H9 (cell line): ENCODE measurements around the gene NUDT22. TPM values are rescaled to one million over a fixed set of nuclear protein-coding genes. Genes with fewer than 3 reads are reported as not detected.

Experiments
- DNase-seq: peaks from one replicate; pipeline ENCODE4 v3.0.0-alpha.2; 2017
- H2AFZ ChIP-seq: one replicate; pipeline ENCODE4 v1.6.1; 2013; ENCODE audit warnings: mild to moderate bottlenecking, low read length, control low read depth, moderate library complexity
- H2AK5ac ChIP-seq: 2 replicates; pipeline ENCODE4 v1.6.1; 2013; ENCODE audit warnings: low read length, control low read depth, mixed read lengths; ENCODE audit not compliant: insufficient read length
- H2BK120ac ChIP-seq: one replicate; pipeline ENCODE4 v1.6.1; 2013; ENCODE audit warnings: low read depth, mild to moderate bottlenecking, low read length, control low read depth, inconsistent platforms; ENCODE audit not compliant: poor library complexity, severe bottlenecking
- H2BK12ac ChIP-seq: 2 replicates; pipeline ENCODE4 v1.6.1; 2013; ENCODE audit warnings: low read length, control low read depth, mixed read lengths, low read depth; ENCODE audit not compliant: insufficient read length
- H2BK15ac ChIP-seq: 2 replicates; pipeline ENCODE4 v1.6.1; 2013; ENCODE audit warnings: low read depth, low read length, control low read depth
- H2BK20ac ChIP-seq: one replicate; pipeline ENCODE4 v1.6.1; 2013; ENCODE audit warnings: low read depth, mild to moderate bottlenecking, low read length, control low read depth, inconsistent platforms; ENCODE audit not compliant: poor library complexity, severe bottlenecking
- H2BK5ac ChIP-seq: 2 replicates; pipeline ENCODE4 v1.6.1; 2013; ENCODE audit warnings: low read length, control low read depth, mixed read lengths; ENCODE audit not compliant: insufficient read length
- H3K14ac ChIP-seq: 2 replicates; pipeline ENCODE4 v1.6.1; 2013; ENCODE audit warnings: low read length, control low read depth; ENCODE audit not compliant: insufficient read depth
- H3K18ac ChIP-seq: 2 replicates; pipeline ENCODE4 v1.6.1; 2013; ENCODE audit warnings: low read depth, mild to moderate bottlenecking, mixed read lengths, low read length, control low read depth; ENCODE audit not compliant: insufficient read length
- H3K23ac ChIP-seq: 2 replicates; pipeline ENCODE4 v1.6.1; 2013; ENCODE audit warnings: low read length, control low read depth, mixed read lengths, low read depth; ENCODE audit not compliant: insufficient read length
- H3K23me2 ChIP-seq: 2 replicates; pipeline ENCODE4 v1.6.1; 2013; ENCODE audit warnings: low read depth, mild to moderate bottlenecking, mixed read lengths, low read length, control low read depth; ENCODE audit not compliant: insufficient read length, poor library complexity, severe bottlenecking
- H3K27ac ChIP-seq: 2 replicates; pipeline ENCODE4 v1.5.1; 2013; ENCODE audit warnings: low read length, control low read depth, mixed read lengths, low read depth; ENCODE audit not compliant: insufficient read length
- H3K27me3 ChIP-seq: 2 replicates; pipeline ENCODE4 v1.6.1; 2013; ENCODE audit warnings: low read length, control low read depth, inconsistent platforms; ENCODE audit not compliant: insufficient read depth
- H3K4ac ChIP-seq: 2 replicates; pipeline ENCODE4 v1.6.1; 2013; ENCODE audit warnings: low read depth, mild to moderate bottlenecking, control low read depth, inconsistent platforms, low read length, moderate library complexity
- H3K4me1 ChIP-seq: 2 replicates; pipeline ENCODE4 v1.6.1; 2013; ENCODE audit warnings: low read length, control low read depth, inconsistent platforms; ENCODE audit not compliant: insufficient read depth
- H3K4me2 ChIP-seq: 2 replicates; pipeline ENCODE4 v1.6.1; 2013; ENCODE audit warnings: low read length, control low read depth, mixed read lengths; ENCODE audit not compliant: insufficient read length, insufficient read depth
- H3K56ac ChIP-seq: 2 replicates; pipeline ENCODE4 v1.6.1; 2013; ENCODE audit warnings: low read depth, mild to moderate bottlenecking, mixed read lengths, low read length, control low read depth; ENCODE audit not compliant: insufficient read length
- H3K79me1 ChIP-seq: 2 replicates; pipeline ENCODE4 v1.6.1; 2013; ENCODE audit warnings: low read depth, mild to moderate bottlenecking, moderate library complexity, low read length, control low read depth, inconsistent platforms; ENCODE audit not compliant: insufficient read depth, poor library complexity, severe bottlenecking
- H3K79me2 ChIP-seq: 2 replicates; pipeline ENCODE4 v1.6.1; 2013; ENCODE audit warnings: low read length, control low read depth, inconsistent platforms; ENCODE audit not compliant: insufficient read depth
- H3K9ac ChIP-seq: 2 replicates; pipeline ENCODE4 v1.6.1; 2013; ENCODE audit warnings: low read length, control low read depth, mixed read lengths; ENCODE audit not compliant: insufficient read length; ENCODE audit errors: extremely low read depth
- H3K9me3 ChIP-seq: one replicate; pipeline ENCODE4 v1.6.1; 2013; ENCODE audit warnings: low read depth, low read length, inconsistent platforms; ENCODE audit not compliant: control insufficient read depth
- H3T11ph ChIP-seq: one replicate; pipeline ENCODE4 v1.6.1; 2013; ENCODE audit warnings: mild to moderate bottlenecking, low read length, control low read depth, inconsistent platforms
- H4K20me1 ChIP-seq: one replicate; pipeline ENCODE4 v1.6.1; 2013; ENCODE audit not compliant: control insufficient read depth, insufficient read length, insufficient read depth
- H4K5ac ChIP-seq: 2 replicates; pipeline ENCODE4 v1.6.1; 2013; ENCODE audit warnings: low read depth, mild to moderate bottlenecking, mixed read lengths, low read length, control low read depth; ENCODE audit not compliant: insufficient read length
- H4K8ac ChIP-seq: replicated peaks from 2 replicates; pipeline ENCODE4 v1.6.1; 2013; ENCODE audit warnings: low read length, control low read depth, mixed read lengths, low read depth; ENCODE audit not compliant: insufficient read length
- H4K91ac ChIP-seq: 2 replicates; pipeline ENCODE4 v1.6.1; 2013; ENCODE audit warnings: low read depth, mild to moderate bottlenecking, moderate library complexity, mixed read lengths, low read length, control low read depth; ENCODE audit not compliant: insufficient read length
- H3K27ac Mint-ChIP-seq, 3 experiments: 2 replicates in 2 of 3; 3 replicates in 1 of 3; pipeline ENCODE4 v1.8.0; 2020 to 2021; ENCODE audit warnings: mixed read lengths in 3 of 3, mild to moderate bottlenecking in 1 of 3, moderate library complexity in 1 of 3
- H3K27me3 Mint-ChIP-seq: 2 replicates; pipeline ENCODE4 v1.8.0; 2021; ENCODE audit warnings: low read depth, mild to moderate bottlenecking, moderate library complexity, mixed read lengths
- H3K36me3 Mint-ChIP-seq, 3 experiments: 2 replicates in 2 of 3; 3 replicates in 1 of 3; pipeline ENCODE4 v1.8.0; 2020 to 2021; ENCODE audit warnings: low read depth in 3 of 3, mixed read lengths in 3 of 3; ENCODE audit not compliant: insufficient read depth in 1 of 3
- H3K4me1 Mint-ChIP-seq, 2 experiments: 2 replicates each; pipeline ENCODE4 v1.8.0; 2020; ENCODE audit warnings: mixed read lengths in 2 of 2
- H3K4me3 Mint-ChIP-seq, 2 experiments: 2 replicates in 1 of 2; 3 replicates in 1 of 2; pipeline ENCODE4 v1.8.0; 2020 to 2021; ENCODE audit warnings: mild to moderate bottlenecking in 2 of 2, mixed read lengths in 2 of 2, moderate library complexity in 1 of 2
- H3K9me3 Mint-ChIP-seq, 2 experiments: 2 replicates in 1 of 2; 3 replicates in 1 of 2; pipeline ENCODE4 v1.8.0; 2020; ENCODE audit warnings: mild to moderate bottlenecking in 2 of 2, mixed read lengths in 2 of 2, moderate library complexity in 1 of 2
- WGBS: extraction: QIAGEN DNeasy Blood & Tissue Kit; methylation state at CpG from one replicate; pipeline ENCODE4 v1.1.7; 2013; ENCODE audit warnings: missing lambda C conversion rate, low lambda C conversion rate, mixed read lengths; ENCODE audit not compliant: insufficient read length; ENCODE audit errors: extremely low coverage; 5-methylcytosine and 5-hydroxymethylcytosine counted together
- total RNA-seq: library from RNA; stranded (reverse); gene quantifications from 2 replicates; pipeline ENCODE4 v1.2.1, GENCODE V29; 2021
- TF ChIP-seq, protein P1 (sequence below): fragments of 200-600 bp; sonication (generic); conservative IDR thresholded peaks from 3 replicates; pipeline ENCODE4 v1.8.0; 2021; ENCODE audit warnings: antibody characterized with exemption, mild to moderate bottlenecking

The NUDT22 gene
- total RNA-seq, 1 experiment from 2014 or later: 39.6 TPM

DNA sequence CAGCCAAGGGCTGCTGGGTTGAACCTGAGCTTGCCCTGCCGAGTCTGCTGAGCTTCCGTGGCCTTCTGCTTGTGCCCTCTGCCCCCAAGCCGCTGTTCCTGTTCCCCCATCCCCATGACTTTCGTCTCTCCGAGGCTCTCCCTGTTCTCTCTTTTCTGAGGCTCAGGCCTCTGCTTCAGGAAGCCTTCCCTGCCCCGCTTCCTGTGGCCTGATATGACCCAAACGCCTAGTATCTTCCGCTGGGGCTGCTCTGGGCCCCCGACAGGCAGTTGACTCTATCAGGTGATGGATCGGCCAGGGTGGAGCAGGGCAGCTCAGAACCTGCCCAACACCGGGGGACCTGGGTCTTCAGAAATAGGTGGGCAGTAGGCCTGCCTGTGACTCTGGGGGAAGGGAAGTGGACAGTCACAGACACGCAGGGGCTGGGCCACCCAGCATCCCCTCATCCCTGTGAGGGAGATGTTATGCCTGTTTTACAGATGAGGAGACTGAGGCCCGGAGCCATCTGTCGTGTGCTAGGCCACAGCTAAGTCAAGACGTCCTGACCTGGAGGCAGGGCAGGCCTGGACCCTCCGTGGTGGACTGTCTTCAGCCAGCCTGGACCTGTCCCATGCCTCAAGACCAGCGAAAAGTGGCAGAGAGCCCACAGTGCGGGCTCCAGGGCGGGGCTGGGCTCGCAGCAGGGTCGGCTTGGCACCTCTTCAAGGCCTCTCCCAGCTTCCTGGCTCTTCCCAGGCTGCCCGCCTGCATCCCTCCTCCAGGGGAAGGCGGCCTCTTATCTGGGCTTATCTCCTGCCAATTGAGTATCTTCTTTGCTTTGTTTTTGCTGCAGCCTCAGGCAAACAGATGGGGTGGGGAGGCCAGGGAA, 42.2 kb downstream of the NUDT22 start:
- Histone ChIP-seq H2AK5ac (no peak overlapping the region), H3K9ac (no peak overlapping the region), H2BK12ac (no peak overlapping the region), H2AFZ (no peak overlapping the region), H4K20me1 (peaks cover 2% of the 10 kb centered on the region), H3K4ac (no peak overlapping the region), H4K8ac (no peak overlapping the region), H2BK120ac (no peak overlapping the region), H2BK15ac (no peak overlapping the region), H3K14ac (no peak overlapping the region), H2BK5ac (no peak overlapping the region), H3K79me2 (no peaks in the 10 kb centered on the region), H3K23me2 (peaks cover 15% of the 10 kb centered on the region), H3K27ac (no peak overlapping the region), H3T11ph (no peak overlapping the region), H4K5ac (no peak overlapping the region), H3K4me2 (peak overlapping the region; percentile 29), H3K79me1 (no peaks in the 10 kb centered on the region), H4K91ac (no peak overlapping the region), H3K18ac (no peak overlapping the region), H3K9me3 (no peaks in the 10 kb centered on the region), H3K56ac (no peak overlapping the region), H2BK20ac (no peak overlapping the region), H3K23ac (no peak overlapping the region), H3K27me3 (no peaks in the 10 kb centered on the region), H3K4me1 (no peaks in the 10 kb centered on the region)
- no CpG with 5 or more reads among the region's 23 CpGs for WGBS
- H3K4me3 Mint-ChIP-seq: peak overlapping the region; percentile 97 to 99
- no peaks in the 10 kb centered on the region; the same call in 1 of the 2 replicates for H3K27me3 Mint-ChIP-seq
- TF ChIP-seq, protein P1, sequence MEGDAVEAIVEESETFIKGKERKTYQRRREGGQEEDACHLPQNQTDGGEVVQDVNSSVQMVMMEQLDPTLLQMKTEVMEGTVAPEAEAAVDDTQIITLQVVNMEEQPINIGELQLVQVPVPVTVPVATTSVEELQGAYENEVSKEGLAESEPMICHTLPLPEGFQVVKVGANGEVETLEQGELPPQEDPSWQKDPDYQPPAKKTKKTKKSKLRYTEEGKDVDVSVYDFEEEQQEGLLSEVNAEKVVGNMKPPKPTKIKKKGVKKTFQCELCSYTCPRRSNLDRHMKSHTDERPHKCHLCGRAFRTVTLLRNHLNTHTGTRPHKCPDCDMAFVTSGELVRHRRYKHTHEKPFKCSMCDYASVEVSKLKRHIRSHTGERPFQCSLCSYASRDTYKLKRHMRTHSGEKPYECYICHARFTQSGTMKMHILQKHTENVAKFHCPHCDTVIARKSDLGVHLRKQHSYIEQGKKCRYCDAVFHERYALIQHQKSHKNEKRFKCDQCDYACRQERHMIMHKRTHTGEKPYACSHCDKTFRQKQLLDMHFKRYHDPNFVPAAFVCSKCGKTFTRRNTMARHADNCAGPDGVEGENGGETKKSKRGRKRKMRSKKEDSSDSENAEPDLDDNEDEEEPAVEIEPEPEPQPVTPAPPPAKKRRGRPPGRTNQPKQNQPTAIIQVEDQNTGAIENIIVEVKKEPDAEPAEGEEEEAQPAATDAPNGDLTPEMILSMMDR: no peak
- peaks cover 18 to 23% of the 10 kb centered on the region in 2 experiments for H3K4me1 Mint-ChIP-seq
- H3K9me3 Mint-ChIP-seq: no peaks in the 10 kb centered on the region
- peaks cover 16 to 45% (median 31%) of the 10 kb centered on the region in 3 experiments; a peak in 6 of 7 replicates for H3K36me3 Mint-ChIP-seq
- DNase-seq: no peak
- H3K27ac Mint-ChIP-seq: peak overlapping the region in 2 of 3 experiments; percentile 95 to 96; a peak in 4 of 7 replicates
